Activated naive CD4-positive, alpha-beta T cell treated with anti-CD3 and anti-CD28 coated beads, Interleukin-2, amount 50 U/mL, for 24 hours (primary cell): ENCODE measurements around the gene MAOB.

Source experiments
- H3K27ac Mint-ChIP-seq: one replicate; pipeline ENCODE4 v1.8.0; 2021; ENCODE audit warnings: mild to moderate bottlenecking, mixed read lengths
- H3K27me3 Mint-ChIP-seq: one replicate; pipeline ENCODE4 v1.8.0; 2021; ENCODE audit warnings: mixed read lengths
- H3K36me3 Mint-ChIP-seq: one replicate; pipeline ENCODE4 v1.8.0; 2021; ENCODE audit warnings: mixed read lengths
- H3K4me1 Mint-ChIP-seq: one replicate; pipeline ENCODE4 v1.8.0; 2021; ENCODE audit warnings: mixed read lengths
- H3K4me3 Mint-ChIP-seq: one replicate; pipeline ENCODE4 v1.8.0; 2021; ENCODE audit warnings: mild to moderate bottlenecking, mixed read lengths
- H3K9me3 Mint-ChIP-seq: one replicate; pipeline ENCODE4 v1.8.0; 2021; ENCODE audit warnings: mixed read lengths

Gene MAOB

DNA sequence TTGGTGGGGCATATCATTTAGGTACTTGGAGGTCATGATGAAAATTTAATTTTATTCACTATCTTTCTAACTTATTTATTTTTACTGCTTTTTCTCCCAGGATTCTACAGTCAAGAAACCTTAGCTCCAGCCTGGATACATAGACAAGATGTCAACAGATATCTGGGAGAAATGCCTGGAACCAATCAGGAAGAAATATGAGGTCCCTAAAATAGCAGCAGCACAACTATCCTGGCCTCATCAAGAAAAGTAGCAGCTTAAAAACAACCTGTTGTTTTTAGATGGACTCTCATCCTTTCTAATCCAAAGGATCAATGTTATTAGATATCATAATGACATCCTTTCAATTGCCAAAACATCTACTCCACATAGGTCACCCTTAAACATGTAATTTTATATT is 54.5 kb downstream of the MAOB start:
- no peaks in the 10 kb centered on the region for H3K9me3 Mint-ChIP-seq
- H3K4me1 Mint-ChIP-seq = no peaks in the 10 kb centered on the region
- no peak overlapping the region for H3K27ac Mint-ChIP-seq
- no peaks in the 10 kb centered on the region for H3K27me3 Mint-ChIP-seq
- H3K36me3 Mint-ChIP-seq = no peaks in the 10 kb centered on the region
- no peak overlapping the region for H3K4me3 Mint-ChIP-seq

DNA sequence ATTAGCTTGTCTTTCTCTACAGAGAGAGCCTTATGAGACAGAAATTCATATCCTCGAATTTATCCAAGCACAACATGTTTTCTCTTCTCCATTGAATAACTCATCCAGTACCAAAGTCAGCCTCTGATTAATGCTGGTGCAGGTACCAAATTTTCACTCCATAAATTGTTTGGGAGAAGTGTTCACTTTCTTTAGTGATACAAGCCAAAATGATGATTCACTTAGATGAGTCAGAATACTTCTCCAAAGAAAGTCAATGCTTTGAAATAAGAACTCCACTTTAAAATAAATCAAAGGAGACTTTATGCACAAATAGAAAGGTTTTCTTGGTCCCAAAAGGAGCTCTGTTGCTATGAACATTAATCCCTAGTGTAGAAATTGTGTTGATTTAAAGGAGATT is 60.2 kb downstream of the MAOB start:
- Mint-ChIP-seq H3K9me3 (no peaks in the 10 kb centered on the region), H3K4me1 (no peaks in the 10 kb centered on the region), H3K4me3 (no peak overlapping the region), H3K36me3 (no peaks in the 10 kb centered on the region), H3K27me3 (no peaks in the 10 kb centered on the region), H3K27ac (no peak overlapping the region)

DNA sequence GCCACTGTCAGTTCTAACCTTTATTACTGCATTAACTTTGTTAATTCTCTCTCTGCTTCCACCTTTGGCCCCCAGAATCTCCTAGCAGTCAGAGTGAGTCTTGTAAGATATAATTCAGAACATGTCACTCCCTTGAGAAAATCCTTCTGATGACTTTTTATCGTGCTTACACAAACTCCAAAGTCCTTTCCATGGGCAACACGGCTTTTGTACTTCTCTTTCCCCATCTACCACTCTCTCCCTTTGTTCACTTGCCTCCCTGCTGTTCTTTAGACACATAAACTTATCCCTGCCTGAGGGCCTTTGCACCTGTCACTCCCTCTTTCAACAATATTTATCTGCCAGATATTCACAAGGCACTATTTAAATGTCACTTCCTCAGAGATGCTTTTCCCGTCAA is 64.8 kb downstream of the MAOB start:
- H3K36me3 Mint-ChIP-seq = no peaks in the 10 kb centered on the region
- H3K4me1 Mint-ChIP-seq = peaks cover 6% of the 10 kb centered on the region
- H3K4me3 Mint-ChIP-seq = no peak overlapping the region
- no peaks in the 10 kb centered on the region for H3K9me3 Mint-ChIP-seq
- H3K27me3 Mint-ChIP-seq = no peaks in the 10 kb centered on the region
- no peak overlapping the region for H3K27ac Mint-ChIP-seq

DNA sequence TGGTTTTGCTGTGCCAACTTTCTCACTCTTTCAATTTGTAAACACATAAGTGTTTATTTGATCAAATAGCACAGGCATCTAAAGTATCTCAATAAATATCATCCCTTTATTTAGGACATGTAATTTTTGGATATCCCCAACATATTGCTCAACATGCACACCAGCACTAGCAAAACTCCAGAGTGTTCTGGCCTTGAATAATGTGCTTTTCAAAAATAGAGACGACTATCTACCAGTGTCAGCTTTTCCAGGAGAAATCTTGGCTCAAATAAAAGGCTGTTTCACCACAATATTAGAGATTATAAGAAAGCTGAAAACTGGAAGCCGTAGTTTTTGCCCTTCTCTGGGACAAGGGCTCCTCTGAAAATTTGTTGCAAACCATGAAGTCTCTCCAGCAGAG is 67.0 kb downstream of the MAOB start:
- H3K27ac Mint-ChIP-seq = no peak overlapping the region
- H3K4me1 Mint-ChIP-seq = peaks cover 6% of the 10 kb centered on the region
- H3K36me3 Mint-ChIP-seq = no peaks in the 10 kb centered on the region
- no peaks in the 10 kb centered on the region for H3K9me3 Mint-ChIP-seq
- no peaks in the 10 kb centered on the region for H3K27me3 Mint-ChIP-seq
- H3K4me3 Mint-ChIP-seq = no peak overlapping the region

DNA sequence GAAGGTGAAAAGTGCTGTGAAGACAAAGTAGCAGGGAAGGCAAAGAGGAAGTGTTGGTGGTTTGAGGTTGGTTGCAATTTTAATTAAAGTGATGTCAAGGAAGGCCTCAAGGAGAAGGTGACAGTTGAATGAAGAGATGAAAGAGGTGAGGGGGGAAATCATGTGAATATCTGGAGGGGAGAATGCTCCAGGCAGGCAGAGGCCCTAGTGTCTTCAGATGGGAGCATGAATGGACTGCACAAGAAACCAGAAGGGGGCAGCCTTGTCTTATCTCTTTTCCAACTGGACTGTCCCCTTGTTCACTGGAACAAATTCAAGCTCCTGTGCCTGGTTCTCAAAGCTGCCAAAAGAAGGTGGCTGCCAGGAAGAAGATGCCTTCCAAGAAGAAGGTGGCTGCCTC is 68.4 kb downstream of the MAOB start:
- Mint-ChIP-seq H3K36me3 (no peaks in the 10 kb centered on the region), H3K27me3 (no peaks in the 10 kb centered on the region), H3K4me1 (peaks cover 6% of the 10 kb centered on the region), H3K4me3 (no peak overlapping the region), H3K27ac (no peak overlapping the region), H3K9me3 (no peaks in the 10 kb centered on the region)

DNA sequence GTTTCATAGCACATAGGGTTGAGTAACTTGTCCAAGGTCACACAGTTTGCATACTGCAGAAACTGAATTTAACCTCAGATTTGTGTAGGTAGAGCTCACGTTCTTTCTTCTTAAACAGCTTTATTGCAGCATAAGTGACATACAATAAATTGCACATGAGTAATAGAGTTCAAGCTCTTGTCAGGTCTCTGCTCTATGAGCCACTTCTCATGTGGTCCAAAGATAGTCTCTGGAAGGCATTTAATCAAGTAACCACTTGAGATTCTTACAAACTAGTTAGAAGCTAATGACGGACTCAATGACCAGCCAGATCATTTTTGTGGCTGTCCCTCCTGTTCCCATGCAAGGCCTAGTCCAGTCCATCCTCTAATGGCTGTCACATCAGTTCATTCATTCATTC is 68.9 kb downstream of the MAOB start:
- H3K27me3 Mint-ChIP-seq = no peaks in the 10 kb centered on the region
- no peak overlapping the region for H3K4me3 Mint-ChIP-seq
- no peak overlapping the region for H3K27ac Mint-ChIP-seq
- no peaks in the 10 kb centered on the region for H3K36me3 Mint-ChIP-seq
- peaks cover 6% of the 10 kb centered on the region for H3K4me1 Mint-ChIP-seq
- no peaks in the 10 kb centered on the region for H3K9me3 Mint-ChIP-seq

DNA sequence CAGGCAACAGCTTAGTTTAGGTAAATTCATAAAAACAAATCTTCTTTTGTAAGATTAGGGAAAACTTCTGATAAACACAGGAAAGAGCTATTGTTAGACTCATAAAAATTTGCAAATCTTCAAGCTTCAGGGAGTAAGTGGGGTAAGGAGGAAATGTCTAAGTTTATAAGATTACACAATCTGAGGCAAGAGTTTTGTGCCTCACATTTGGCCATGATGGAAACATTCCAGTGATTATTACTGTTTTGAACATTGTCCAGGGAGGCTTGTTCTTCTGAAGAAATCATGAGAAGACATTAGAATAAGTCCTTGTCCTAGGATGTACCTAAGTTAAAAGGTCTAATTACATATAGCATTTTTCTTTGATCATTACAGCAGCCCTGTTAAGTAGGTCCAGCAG is 72.8 kb downstream of the MAOB start:
- Mint-ChIP-seq H3K4me1 (peaks cover 6% of the 10 kb centered on the region), H3K4me3 (no peak overlapping the region), H3K27ac (no peak overlapping the region), H3K27me3 (no peaks in the 10 kb centered on the region), H3K36me3 (no peaks in the 10 kb centered on the region), H3K9me3 (no peaks in the 10 kb centered on the region)

DNA sequence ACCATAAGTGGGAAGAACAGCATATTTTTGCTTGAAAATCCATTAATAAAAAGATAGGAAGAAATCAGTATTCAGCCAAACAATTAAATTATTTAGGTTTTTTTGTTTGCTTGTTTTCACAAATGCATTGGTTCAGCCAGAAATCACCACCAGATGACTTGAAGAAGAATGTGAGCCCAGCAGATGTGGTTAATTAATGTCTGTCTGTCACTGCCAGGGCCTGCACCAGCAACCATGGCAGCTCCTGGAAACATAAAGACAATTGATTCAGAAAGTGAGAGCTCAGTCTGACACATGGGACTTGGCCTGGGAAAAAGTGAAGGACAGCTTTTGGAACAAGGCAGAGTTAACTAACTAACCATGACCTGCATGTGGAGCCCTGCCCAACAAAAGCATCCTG is 74.0 kb downstream of the MAOB start:
- H3K4me3 Mint-ChIP-seq = no peak overlapping the region
- no peak overlapping the region for H3K27ac Mint-ChIP-seq
- H3K9me3 Mint-ChIP-seq = no peaks in the 10 kb centered on the region
- H3K27me3 Mint-ChIP-seq = no peaks in the 10 kb centered on the region
- H3K4me1 Mint-ChIP-seq = no peaks in the 10 kb centered on the region
- no peaks in the 10 kb centered on the region for H3K36me3 Mint-ChIP-seq

DNA sequence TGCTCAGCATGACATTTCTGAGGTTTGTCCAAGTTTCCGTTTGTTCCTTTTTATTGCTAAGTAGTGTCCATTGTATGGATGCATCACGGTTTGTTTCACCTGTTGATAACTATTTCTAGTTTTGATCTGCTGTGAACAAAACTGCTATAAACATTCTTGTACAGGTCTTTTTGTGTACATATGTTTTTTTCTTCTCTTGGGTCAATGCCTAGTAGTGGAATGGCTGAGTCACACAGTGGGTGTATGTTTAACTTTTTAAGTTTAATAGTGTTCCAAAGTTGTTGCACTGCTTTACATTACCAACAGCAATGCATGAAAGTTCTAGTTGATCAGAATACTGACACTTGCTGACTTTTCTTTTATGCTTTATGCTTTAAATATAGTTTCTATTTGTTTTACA is 76.7 kb downstream of the MAOB start:
- Mint-ChIP-seq H3K4me1 (no peaks in the 10 kb centered on the region), H3K9me3 (no peaks in the 10 kb centered on the region), H3K36me3 (no peaks in the 10 kb centered on the region), H3K27ac (no peak overlapping the region), H3K4me3 (no peak overlapping the region), H3K27me3 (no peaks in the 10 kb centered on the region)

DNA sequence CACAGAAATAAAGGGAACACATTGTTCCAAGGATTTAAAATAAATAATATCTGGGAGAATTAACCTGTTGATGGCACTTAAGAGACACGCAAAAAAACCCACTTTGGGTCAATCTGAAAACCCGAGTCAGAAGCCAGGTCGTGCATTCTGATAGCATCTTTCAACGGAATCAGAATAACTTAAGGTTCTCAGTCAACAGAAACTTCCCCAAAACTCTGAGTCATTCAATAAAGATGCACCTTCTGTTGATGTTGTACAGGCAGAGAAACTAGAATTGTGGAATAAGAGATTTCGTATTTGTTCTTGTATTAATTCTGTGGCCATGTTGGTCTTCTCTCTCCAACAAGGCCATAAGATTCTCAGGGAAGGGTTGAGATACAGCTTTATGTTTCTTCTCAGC is 78.2 kb downstream of the MAOB start:
- no peaks in the 10 kb centered on the region for H3K9me3 Mint-ChIP-seq
- H3K4me3 Mint-ChIP-seq = no peak overlapping the region
- H3K27ac Mint-ChIP-seq = no peak overlapping the region
- no peaks in the 10 kb centered on the region for H3K4me1 Mint-ChIP-seq
- no peaks in the 10 kb centered on the region for H3K36me3 Mint-ChIP-seq
- no peaks in the 10 kb centered on the region for H3K27me3 Mint-ChIP-seq

DNA sequence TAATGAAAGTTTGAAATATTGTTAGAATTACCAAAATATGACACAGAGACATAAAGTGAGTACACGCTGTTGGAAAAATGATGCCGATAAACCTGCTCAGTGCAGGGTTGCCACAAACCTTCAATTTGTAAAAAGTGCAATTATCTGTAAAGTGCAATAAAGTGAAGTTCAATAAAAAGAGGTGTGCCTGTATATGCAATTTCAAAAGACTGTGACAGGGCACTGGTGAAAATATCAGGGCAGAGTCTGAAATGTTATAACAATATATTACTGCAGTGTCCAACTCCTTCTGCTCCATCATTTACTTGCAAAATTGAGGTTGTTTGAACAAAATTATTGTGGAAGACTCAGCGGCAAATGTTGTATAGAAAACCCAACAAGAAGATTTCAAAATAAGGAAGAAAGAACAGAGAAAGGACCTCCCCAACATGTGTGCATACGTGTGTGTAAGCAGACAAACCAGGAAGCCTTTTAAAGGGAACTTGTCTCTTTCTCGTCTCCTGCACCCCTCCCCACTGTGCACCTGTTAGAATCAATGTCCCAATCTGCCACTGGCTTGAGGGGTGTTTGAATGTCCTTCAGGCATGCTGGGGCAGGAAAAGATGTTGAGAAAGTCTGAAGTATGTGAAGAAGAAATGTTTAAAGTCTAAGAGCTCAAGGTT is 96.2 kb downstream of the MAOB start:
- no peaks in the 10 kb centered on the region for H3K27me3 Mint-ChIP-seq
- no peak overlapping the region for H3K4me3 Mint-ChIP-seq
- H3K27ac Mint-ChIP-seq = no peak overlapping the region
- no peaks in the 10 kb centered on the region for H3K4me1 Mint-ChIP-seq
- no peaks in the 10 kb centered on the region for H3K36me3 Mint-ChIP-seq
- no peaks in the 10 kb centered on the region for H3K9me3 Mint-ChIP-seq

DNA sequence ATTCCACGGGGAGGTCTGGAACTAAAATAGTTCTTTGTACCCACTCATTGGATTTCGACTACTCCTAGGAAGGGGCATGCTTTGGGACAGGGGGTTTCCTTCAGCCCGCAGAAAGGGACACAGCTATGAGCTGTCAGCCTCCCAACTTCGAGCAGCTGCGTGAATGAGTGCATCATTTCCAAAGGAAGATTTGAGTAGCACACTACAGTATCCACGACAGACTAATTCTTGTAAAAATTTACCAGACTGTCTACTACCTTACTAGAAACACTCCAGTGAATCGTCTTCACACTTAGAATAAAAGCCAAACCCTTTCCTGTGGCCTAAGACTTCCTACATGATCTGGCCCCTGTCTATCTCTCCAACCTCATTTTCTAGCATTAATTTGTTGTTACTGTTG is 124.2 kb downstream of the MAOB start:
- Mint-ChIP-seq H3K9me3 (no peaks in the 10 kb centered on the region), H3K27ac (no peak overlapping the region), H3K36me3 (no peaks in the 10 kb centered on the region), H3K27me3 (no peaks in the 10 kb centered on the region), H3K4me1 (no peaks in the 10 kb centered on the region), H3K4me3 (no peak overlapping the region)

DNA sequence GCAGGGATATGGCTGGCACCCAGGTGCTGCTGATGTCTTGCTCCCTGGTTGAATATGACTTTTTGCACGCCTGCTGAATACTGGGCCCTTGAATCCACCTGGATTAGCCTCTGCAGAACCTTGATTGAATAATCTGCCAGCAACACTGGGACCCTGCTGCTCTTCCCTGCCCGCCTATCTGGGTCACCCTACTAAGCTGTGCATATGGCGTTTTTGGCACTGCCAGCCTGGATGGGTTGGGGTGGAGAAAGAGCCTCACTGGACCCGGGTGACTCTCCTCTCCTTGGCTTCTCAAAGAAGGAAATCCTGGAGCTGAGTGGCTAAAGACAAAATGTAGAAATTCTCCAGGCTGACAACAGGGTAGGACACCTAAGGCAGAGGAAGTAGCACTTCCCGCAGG is 126.2 kb downstream of the MAOB start:
- Mint-ChIP-seq H3K27me3 (no peaks in the 10 kb centered on the region), H3K9me3 (no peaks in the 10 kb centered on the region), H3K36me3 (no peaks in the 10 kb centered on the region), H3K4me3 (no peak overlapping the region), H3K27ac (no peak overlapping the region), H3K4me1 (no peaks in the 10 kb centered on the region)

DNA sequence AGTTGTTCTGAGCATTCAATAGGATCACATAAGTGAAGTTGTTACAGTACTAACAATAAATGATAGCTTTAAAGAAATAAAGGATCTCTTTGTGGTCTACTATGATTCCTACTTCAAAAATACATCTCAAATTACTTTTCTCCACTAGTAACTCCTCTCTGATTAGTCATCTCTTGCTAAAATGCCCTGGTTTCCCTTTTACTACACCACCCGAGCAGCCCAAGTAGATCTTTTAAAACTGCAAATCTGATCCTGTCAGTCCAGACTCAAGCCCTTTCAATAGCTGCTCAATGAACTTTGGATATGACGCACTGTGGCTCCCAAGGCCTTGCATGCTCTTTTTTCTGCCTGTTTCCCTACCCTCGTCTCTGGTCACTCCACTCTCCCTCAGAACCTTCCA is 128.6 kb downstream of the MAOB start:
- no peak overlapping the region for H3K27ac Mint-ChIP-seq
- no peak overlapping the region for H3K4me3 Mint-ChIP-seq
- H3K27me3 Mint-ChIP-seq = no peaks in the 10 kb centered on the region
- no peaks in the 10 kb centered on the region for H3K4me1 Mint-ChIP-seq
- no peaks in the 10 kb centered on the region for H3K9me3 Mint-ChIP-seq
- no peaks in the 10 kb centered on the region for H3K36me3 Mint-ChIP-seq

DNA sequence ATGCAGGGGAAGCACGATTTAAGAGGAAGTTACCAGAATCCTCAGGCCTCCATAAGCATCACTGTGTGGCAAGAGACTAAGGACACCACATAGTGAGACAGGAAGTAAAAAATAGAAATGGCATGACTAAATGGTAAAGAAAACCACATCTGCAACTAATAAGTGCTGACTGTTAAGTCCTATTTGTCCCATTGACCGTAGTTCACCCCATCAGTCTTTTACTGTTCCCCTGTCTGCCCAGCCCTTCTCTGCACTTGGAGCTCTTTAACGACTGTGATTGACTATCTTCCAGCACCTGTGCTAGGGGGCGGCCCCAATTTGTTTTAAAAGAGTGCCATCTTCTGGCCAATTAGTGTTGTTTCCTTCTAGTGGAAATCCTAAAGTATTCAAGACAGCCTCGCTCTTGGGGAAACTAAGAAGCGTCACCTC is 132.0 kb downstream of the MAOB start:
- Mint-ChIP-seq H3K9me3 (no peaks in the 10 kb centered on the region), H3K36me3 (no peaks in the 10 kb centered on the region), H3K4me1 (no peaks in the 10 kb centered on the region), H3K27me3 (no peaks in the 10 kb centered on the region), H3K27ac (no peak overlapping the region), H3K4me3 (no peak overlapping the region)

DNA sequence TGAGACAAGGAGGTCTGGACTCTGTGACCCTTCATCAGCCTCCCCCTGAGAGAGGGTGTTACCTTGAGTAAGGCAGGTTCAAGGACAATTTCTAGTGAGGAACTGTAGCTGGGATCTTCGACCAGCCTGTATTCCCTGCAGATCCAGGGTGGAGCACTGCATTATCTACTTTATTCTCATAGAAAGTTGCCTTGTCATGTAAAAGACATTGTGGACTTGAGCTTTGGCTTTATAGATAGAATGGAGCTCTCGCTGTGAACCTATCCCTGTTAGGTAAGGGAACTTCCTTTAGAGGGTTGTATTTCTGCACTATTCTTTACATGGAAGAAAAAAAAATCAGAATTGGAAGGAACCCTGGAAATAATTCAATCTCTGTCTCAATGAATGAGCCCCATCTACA is 134.8 kb downstream of the MAOB start:
- no peaks in the 10 kb centered on the region for H3K9me3 Mint-ChIP-seq
- H3K36me3 Mint-ChIP-seq = no peaks in the 10 kb centered on the region
- no peaks in the 10 kb centered on the region for H3K27me3 Mint-ChIP-seq
- no peaks in the 10 kb centered on the region for H3K4me1 Mint-ChIP-seq
- no peak overlapping the region for H3K27ac Mint-ChIP-seq
- H3K4me3 Mint-ChIP-seq = no peak overlapping the region

DNA sequence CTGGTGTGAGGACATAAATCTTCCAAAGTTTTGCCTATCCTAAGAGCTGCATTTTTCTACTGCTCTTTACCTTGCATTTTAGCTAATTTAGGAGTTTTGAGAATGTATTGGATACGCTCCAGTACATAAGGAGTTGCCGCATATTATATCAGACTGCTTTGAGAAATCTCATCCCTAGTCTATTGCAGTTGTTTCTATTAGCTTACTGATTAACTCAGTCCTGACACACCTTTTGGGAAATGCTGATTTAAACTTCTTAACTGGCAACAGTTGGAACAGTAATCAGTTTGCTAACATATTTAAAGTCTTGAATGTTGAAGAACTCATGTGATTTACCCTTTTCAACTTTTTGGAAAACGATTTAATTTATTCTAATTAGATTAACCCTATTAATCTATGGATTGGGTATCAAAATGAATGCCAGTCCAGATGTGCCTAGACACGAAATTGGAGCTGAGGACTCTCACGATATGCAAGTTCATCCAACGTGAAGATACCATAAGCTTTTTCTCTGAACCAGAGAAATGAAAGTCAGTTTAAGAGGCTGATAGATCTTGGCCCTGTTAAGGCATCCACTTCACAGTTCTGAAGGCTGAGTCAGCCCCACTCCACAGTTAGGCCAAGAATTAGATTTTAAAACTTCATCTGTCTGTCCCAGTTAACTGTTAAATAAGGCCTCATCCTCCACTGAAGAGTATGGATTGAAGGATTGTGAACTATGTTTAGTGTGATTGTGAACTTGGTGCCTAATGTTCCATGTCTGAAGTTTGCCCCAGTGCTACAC is 136.1 kb downstream of the MAOB start:
- Mint-ChIP-seq H3K4me1 (no peaks in the 10 kb centered on the region), H3K9me3 (no peaks in the 10 kb centered on the region), H3K27ac (no peak overlapping the region), H3K27me3 (no peaks in the 10 kb centered on the region), H3K4me3 (no peak overlapping the region), H3K36me3 (no peaks in the 10 kb centered on the region)
